Kidney glomerular epithelial cell (primary cell): ENCODE data around the gene SPRR1A.
"Not testable (repeated sequence)": the region's sequence is repeated elsewhere in the genome, so short reads cannot be mapped to it uniquely, and the experiment has no call there.

ENCODE experiments used
- DNase-seq: peaks from one replicate; lab custom pipeline; 2025; lab: John Stamatoyannopoulos, UW

SPRR1A gene

DNA sequence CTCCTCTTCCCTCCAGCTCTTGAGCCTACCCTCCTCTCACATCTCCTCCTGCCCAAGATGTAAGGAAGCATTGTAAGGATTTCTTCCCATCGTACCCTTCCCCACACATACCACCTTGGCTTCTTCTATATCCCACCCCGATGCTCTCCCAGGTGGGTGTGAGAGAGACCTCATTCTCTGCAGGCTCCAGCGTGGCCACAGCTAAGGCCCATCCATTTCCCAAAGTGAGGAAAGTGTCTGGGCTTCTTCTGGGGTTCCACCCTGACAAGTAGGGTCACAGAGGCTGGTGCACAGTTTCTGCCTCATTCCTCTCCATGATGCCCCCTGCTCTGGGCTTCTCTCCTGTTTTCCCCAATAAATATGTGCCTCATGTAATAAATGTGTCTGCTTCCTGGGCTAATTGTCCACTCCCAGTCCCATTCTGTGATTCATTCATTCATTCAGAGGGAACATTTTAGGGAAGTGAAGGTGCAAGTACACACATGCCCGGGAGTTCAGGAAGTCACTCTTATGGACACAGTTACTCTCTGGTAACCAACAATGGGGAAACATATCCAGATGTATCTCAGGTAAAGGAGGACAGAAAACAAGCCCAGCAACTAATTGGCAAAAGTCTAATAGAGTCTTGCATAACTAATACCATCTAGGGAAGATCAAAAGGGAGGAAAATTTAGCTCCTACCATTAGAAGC, 11.5 kb upstream of the SPRR1A start:
- no peak for DNase-seq

- no peak for DNase-seq
These were observed 7.2 kb upstream of the SPRR1A start for GRCh38 chr1:152976688-152977087.

DNA sequence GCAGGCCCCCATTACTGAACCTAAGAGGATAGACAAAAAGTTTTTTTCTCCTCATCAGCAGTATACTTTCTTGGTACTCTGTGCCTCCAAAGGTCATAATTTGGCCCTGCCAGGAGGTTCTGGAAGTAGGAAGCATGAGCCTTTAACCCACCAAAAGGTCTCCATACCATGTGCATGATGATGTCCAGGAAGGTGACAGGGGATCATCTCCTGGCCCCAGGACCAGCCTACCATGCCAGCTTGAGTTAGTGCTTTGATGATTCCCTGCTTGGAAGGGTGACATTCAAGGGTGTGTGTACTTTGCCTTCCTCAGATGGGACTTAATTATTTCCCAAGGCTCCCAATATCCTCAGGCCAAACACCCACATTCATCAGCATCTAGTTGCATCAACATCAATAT, 6.3 kb upstream of the SPRR1A start:
- no peak for DNase-seq

DNA sequence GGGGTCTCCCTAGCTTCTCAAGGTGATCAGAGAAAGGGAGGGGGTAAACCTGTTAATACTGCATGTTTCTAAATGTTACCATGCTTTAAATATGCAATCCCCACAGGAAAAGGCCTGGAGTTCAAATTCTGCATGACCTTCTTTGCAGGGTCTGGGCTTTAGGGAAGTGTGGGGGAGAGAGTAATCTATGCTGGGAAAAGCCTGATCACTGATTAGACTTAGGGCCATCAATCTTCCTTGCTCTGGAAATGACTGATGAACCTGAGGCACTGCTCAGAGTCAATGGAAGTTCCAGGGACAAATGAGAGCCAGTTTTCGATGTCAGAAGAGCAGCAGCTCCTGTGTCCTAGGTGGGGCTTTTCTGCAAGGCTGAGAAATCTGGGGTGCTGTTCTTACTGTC, 3.2 kb upstream of the SPRR1A start:
- DNase-seq, result no peak

DNA sequence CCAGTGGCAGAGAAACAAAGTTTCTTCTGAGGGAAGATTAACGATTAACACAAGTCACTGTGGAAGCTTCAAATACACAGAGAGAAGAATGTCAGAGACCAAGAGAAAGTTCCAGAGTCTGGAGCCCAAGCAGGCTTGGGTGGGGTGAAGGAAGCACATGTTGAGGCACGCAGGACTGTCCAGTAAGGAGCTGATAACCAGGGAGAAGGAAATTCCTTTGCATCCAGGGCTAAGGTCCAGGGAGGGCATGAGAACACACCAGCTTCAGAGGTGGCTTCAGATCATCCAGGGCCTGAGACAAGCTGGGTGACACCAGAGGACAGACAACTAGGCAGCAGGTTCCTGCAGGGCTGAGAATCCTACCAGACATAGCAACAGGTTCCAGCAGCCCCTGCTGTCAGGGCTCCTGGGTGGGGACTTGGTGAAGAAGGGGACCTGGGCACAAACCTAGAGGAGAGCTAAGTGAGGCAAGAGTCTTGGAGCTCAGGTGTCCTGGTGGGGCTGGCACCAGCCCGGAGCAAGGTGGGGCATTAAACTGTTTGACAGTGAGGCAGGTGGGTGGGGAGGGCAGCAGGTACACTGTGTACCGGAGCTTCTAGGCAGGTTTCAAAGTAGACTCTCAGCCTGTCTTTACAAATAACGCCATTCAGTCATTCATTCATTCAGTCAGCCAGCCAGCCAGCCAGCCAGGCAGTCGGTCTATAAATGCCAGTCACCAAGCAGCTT, 2.6 kb upstream of the SPRR1A start:
- no peak for DNase-seq

DNA sequence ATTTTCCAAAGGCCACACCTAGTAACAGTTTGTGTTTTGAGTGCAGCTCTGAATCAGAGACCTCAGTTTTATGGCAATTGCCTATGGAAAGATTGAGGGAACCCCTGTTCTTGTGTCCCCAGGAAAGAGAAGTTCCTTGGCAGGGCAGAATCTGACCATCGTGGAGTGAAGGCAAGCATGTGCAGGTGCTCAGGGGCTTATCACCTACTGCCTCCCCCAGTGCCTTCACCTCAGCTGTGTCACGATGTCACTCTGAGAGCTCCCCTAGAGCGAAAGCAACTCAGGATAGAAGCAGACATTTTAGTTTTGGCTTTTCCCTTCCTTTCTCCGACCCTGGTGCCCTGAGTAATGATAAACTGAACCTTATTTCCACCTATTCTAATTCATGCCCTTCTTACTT, 1.8 kb upstream of the SPRR1A start:
- no peak for DNase-seq

DNA sequence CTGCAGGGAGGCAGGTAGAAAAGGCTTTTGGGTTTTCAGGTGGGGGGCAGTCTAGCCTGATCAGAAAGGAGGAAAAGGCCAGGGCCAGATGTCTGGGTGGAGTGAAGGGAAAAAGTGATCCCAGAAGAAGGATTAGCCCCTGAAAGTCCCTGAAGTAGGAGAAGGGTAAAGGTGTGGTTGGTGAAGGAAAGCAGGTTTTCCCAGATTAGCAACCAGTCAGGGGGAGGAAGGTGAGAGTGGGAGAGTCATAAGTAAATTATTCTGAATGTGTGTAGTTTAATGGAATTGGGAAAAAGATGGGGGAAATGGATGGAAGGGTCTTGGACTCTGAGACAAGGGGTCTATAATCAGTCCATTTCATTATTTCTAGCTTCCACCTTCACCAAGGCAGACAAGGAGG, 647 bp upstream of the SPRR1A start:
- DNase-seq, result no peak

GRCh38 chr1:152986578-152986977, 2.7 kb downstream of the SPRR1A start:
- DNase-seq, result no peak

- no peak for DNase-seq
These were observed 9.3 kb downstream of the SPRR1A start for GRCh38 chr1:152993186-152993585.

GRCh38 chr1:152995842-152996241, 12.0 kb downstream of the SPRR1A start:
- no peak for DNase-seq

- DNase-seq, result no peak
These were observed 12.9 kb downstream of the SPRR1A start for GRCh38 chr1:152996633-152997400.

DNA sequence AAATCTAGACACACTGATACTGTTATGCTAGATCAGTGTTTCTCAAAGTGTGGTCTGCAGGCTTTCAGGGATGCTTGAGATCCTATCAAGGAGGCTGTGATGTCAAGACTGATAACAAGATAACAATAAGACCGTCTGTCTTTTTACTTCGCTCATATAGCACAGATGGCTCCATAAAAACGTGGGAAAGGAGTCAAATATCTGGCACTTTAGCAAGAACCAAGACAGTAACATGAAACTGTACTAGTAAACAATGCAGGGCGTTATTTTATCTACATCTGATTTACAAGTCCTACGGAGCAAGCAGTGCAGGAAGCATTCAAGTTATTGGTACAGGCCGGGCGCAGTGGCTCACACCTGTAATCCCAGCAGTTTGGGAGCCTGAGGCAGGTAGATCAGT, 14.0 kb downstream of the SPRR1A start:
- DNase-seq, result no peak

DNA sequence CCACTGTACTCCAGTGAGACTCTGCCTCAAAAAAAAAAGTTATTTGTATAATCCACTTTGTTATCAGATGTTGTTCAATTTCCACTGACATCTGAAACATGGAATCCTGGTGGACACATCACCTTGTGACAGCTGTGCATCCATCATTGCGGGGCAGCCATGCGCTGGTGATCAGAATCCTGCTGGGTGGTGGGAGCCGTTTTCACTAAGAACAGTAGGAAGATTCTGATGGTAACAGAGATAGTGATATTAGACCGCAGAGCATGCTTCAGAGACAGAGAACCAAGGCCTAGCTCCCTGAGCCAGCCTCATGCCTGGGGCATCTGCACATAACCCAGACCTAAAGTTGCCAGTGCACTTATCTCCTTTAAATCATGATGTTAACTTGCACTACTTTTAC, 14.6 kb downstream of the SPRR1A start:
- DNase-seq, result no peak

- DNase-seq, result no peak
These were observed 15.9 kb downstream of the SPRR1A start for GRCh38 chr1:152999818-153000217.

GRCh38 chr1:153000294-153000693, 16.4 kb downstream of the SPRR1A start:
- no peak for DNase-seq

DNA sequence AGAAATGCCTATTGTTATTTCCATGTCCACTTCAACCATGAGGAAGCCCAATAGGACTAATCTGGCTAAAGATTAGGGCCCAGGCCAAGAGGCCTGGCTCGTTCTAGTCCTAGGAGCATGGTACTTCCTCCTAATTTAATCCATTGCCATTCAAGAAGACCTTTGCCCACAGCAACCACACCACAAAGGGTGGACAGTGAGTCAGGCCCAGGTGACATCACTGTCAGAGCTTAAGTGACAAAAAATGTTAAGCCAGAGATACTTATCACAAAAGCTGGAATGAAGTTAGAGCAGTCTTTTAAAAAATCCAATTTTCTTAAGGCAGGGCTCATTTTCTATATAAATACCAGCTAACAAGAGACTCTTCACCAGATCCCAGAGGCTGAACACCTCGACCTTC, 17.5 kb downstream of the SPRR1A start, which contains the start of gene SPRR3:
Gene SPRR3 (plus strand): TSS at position 368 of the 400 bp plus-strand sequence. CDS start 1,272 bp downstream, outside the sequence.
- DNase-seq, result no peak

- DNase-seq, result not testable (repeated sequence)
These were observed 27.4 kb downstream of the SPRR1A start for GRCh38 chr1:153011235-153011758.

DNA sequence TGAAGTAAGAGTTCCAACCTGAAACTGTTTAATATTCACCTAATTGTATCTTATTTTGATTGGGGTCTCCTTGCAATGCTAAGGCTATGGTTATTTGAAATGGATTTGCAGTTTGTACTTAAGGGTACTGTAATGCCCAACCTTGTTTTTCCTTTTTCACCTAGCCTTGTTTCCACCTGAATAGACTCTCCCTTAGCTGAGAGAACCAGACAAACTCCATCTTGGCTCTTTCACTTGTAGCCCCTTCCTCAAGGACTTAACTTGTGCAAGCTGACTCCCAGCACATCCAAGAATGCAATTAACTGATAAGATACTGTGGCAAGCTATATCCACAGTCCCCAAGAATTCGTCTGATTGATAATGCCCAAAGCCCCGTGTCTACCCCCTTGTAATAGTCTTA, 37.9 kb downstream of the SPRR1A start:
- DNase-seq, result not testable (repeated sequence)

- DNase-seq, result not testable (repeated sequence)
These were observed 38.5 kb downstream of the SPRR1A start for GRCh38 chr1:153022340-153022739.

DNA sequence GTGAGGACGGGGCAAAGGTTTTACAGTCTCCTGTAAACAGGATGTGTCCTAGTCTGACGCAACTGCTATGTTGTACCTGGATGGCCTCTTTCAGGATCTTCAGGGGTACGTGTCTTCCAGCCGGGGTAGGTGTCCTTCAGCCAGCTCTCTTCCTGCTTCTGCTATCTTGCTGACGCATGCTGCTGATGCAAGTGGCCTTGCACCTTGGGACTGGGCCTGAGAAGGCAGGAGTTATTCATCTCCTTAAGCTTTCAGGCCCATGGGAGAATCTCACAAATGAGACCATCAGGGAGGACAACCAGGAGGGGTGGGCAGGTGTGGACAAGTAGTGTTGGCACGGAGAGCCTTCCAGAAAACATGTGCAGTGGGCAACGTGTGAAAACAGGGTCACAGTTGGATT, 39.2 kb downstream of the SPRR1A start:
- DNase-seq, result no peak

- DNase-seq, result no peak
These were observed 40.5 kb downstream of the SPRR1A start for GRCh38 chr1:153024413-153024812.

GRCh38 chr1:153025797-153026196, 41.9 kb downstream of the SPRR1A start:
- DNase-seq, result no peak

DNA sequence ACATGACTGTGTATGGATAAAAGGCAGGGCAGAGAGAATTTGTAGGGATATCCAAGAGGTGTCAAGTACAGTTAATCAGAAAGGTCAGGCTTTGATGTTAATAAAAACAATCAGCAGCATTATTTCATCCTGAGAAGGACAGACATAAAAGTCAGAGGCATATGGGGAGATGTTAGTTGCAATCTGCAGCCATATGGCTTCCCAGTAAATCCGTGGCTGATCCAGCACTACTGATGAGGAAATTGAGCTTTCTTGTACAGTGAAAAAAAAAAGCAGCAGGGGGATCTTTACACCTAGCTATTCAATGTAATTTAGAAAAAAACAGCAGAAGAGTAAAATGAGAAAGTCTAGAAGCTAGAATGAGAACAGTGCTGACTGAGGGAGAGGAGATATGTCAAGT, 44.9 kb downstream of the SPRR1A start:
- no peak for DNase-seq
